GM19468 (cell line): ENCODE data around the gene RNASEH2C.
"Not testable (repeated sequence)": the region's sequence is repeated elsewhere in the genome, so short reads cannot be mapped to it uniquely, and the experiment has no call there.

Experiments
- ATAC-seq: cut with Tn5 transposase; IDR thresholded peaks from one replicate; pipeline ENCODE4 v1.9.1; 2021; ENCODE audit warnings: mild to moderate bottlenecking, moderate library complexity, moderate number of reproducible peaks; ENCODE audit not compliant: unreplicated experiment; ENCODE audit errors: extremely low read depth

Gene RNASEH2C

GRCh38 chr11:65695459-65696241, 24.9 kb downstream of the RNASEH2C start:
- ATAC-seq: no peak

GRCh38 chr11:65692367-65692766, 28.2 kb downstream of the RNASEH2C start:
- ATAC-seq: no peak

- not testable (repeated sequence) for ATAC-seq
These were observed 28.8 kb downstream of the RNASEH2C start for GRCh38 chr11:65691847-65692246.

DNA sequence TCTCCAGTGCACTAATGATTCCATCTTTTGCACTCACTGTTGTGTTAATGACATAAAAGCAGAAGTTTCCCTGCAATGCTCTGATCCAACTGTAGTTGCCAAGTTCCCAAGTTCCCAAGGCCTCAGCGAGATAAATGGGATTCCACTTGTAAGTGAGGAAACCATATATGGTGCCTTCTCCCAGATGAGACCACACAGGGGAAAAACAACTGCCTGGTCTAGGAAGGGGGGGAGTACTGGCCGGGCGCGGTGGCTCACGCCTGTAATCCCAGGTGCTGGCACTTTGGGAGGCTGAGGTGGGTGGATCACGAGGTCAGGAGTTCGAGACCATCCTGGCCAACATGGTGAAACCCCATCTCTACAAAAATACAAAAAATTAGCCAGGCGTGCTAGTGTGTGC, 34.6 kb downstream of the RNASEH2C start:
- ATAC-seq: no peak

GRCh38 chr11:65683480-65683879, 37.1 kb downstream of the RNASEH2C start:
- ATAC-seq: not testable (repeated sequence)

GRCh38 chr11:65680192-65680743, 40.3 kb downstream of the RNASEH2C start:
- no peak for ATAC-seq

DNA sequence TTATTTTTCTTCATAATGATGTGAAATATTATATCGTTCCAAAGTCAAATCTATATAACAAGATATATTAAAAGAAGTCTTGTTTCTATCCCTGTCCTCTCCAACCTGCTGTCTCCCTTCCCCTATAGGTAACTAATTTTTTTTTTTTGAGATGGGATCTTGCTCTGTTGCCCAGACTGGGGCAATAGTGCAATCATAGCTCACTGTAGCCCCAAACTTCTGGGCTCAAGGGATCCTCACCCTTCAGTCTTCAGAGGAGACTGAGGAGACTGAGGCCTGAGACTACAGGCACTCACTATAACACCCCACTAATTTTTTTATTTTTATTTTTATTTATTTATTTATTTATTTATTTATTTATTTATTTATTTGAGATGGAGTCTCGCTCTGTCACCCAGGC, 47.6 kb downstream of the RNASEH2C start:
- no peak for ATAC-seq

GRCh38 chr11:65672180-65672860, 48.3 kb downstream of the RNASEH2C start:
- ATAC-seq: no peak
